Activated CD4-positive, CD25-positive, alpha-beta regulatory T cell treated with anti-CD3 and anti-CD28 coated beads, Interleukin-2, amount 50 U/mL, for 16 hours (primary cell): ENCODE data around the gene FAM184B.
"Not testable (repeated sequence)": the region's sequence is repeated elsewhere in the genome, so short reads cannot be mapped to it uniquely, and the experiment has no call there.

Experiments used
- DNase-seq: peaks from one replicate; pipeline ENCODE4 v3.0.0-alpha.2; 2020; ENCODE audit warnings: low read depth, low spot score

The FAM184B gene

DNA sequence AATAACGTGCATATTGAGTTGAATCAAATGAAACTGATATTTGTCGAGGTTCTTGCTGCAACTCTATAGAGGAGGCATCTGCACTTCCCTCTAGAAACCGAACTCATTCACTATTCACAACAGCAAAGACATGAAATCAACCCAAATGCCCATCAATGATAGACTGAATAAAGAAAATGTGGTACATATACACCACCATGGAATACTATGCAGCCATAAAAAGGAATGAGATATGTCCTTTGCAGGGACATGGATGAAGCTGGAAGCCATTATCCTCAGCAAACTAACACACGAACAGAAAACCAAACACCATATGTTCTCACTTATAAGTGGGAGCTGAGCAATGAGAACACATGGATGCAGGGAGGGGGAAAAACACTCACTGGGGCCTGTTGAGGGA lies 96.8 kb downstream of the FAM184B start:
- DNase-seq: not testable (repeated sequence)

DNA sequence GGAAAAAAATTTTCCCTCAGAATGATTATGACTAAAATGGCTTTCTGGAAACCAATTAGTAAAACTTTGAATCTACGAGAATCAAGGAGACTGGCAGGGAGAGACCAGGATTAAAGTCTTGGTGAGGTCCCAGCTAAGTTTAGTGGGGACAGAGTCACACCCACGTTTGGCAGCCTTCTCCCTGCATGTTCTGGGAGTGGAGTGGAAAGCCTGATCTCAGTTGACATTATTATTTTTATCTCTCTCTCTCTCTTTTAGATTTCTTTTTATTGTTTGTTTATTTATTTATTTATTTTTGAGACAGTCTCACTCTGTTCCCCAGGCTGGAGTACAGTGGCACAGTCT lies 99.2 kb downstream of the FAM184B start:
- no peak for DNase-seq

DNA sequence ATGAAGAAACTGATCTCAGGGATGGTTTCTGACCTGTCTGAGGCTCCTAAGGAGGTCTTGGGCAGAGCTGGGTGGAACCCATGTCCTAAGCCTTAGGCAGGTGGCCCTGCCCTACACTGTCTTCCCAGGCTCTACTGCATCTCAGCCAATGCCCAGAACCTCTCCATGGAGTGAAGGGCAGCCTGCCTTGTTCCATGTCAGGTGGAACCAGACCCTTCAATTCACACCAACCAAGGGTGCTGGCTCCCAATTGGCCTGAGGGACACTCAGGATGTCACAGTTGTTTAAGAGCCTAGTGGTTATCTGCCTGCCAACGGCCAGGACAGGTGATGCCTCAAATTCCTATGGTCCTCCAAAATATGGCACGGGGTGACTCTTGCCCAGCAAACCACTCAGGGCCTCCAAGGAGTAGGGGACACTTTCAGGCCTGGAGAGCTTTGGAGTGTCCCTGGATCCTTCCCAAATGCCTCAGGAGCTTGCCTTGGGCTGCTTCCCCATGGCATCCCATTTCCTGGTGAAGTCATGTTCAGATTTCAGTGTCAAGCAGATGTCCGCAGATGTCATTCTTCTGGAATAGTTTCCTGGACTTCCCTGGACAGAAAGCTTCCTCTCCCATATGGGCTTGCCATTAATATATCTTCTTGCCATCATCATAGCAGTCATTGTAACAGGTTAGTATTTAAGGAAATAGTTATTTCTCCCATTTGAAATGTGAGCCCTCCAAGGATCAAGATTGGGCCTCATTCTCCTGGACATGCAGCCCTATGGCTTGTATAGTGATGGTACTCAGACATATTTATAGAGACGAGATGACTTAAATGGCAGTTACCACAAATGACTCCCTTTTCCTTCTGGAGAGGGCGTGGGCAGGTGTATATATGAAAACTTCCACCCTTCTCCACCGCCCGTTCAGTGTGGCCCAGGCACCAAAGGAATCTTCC lies 99.9 kb downstream of the FAM184B start:
- DNase-seq: no peak

DNA sequence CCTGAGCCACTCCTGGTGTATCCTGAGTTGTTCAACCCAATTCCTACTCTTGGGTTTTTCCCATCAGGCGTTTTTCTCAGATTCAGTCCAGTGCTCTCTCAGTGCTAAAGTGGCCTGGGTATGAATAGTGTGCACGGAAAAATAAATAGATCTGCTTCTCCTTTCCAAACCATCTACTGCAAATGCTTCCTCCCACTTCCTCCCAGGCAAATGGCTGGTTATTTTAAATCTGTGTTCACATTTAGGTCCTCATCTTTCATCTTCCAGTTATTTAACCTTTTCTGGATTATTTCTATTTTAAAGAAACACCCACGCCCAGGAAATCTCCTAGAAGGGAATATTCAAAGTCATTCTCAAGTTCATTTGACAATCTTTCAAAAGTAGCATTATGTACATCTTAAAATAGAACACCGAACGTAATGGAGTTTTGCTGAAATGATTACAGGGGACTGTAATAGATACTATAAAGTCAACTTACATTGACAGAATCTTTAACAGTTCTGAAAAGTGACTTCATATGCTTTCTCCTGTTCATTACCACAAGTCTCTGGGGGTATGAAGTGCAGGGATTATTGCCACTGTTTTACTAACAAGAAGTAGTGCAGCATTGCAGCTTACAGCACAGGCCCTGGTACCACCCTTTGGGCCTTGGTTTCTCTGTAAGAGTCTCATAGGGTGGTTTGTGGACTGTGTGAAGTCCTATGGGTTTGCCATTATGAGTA lies 100.7 kb downstream of the FAM184B start:
- no peak for DNase-seq

DNA sequence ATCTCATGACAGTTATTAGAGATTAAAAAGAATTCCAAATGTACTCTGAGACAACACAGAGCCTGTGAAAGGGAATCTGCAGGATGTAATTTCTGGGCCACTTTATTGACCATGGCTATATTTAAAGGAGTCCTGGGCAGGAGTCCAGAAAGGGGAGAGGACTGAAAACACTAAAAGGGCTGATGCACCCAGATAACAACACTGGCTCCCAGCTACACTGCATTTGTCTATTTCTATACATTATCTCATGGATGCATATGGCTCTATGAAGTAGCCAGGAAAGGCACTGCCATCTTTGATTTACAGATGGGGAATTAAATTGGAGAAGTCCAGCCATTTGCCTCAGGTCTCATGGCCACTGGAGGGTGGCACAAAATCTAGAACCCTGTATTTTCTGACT lies 111.0 kb downstream of the FAM184B start:
- DNase-seq: no peak

DNA sequence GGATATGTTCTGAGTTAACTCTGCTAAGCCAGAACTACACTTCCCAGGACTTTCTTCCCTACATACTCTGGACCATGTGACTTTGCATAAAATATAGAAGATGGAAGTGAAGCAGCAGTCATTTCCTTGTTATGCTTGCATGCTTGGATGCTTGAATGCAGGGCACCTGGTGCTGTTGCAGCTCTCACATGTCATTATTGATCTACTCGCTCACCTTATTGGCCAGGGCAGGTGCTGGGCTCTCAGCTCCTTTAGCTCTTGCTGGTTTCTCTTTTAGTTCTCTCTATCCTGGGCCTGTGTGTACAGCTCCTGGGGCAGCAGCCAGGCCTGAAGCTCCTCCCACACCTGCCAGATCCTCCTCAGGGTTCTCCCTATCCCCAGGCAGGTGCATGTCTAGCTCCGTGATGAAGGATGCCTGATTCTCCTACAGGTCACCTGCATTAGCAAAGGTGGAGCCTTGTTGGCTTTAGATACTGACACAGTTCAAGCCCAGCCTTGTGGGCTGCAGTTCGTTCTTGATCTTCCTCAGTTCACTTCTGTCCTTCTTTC lies 113.7 kb downstream of the FAM184B start:
- no peak for DNase-seq

DNA sequence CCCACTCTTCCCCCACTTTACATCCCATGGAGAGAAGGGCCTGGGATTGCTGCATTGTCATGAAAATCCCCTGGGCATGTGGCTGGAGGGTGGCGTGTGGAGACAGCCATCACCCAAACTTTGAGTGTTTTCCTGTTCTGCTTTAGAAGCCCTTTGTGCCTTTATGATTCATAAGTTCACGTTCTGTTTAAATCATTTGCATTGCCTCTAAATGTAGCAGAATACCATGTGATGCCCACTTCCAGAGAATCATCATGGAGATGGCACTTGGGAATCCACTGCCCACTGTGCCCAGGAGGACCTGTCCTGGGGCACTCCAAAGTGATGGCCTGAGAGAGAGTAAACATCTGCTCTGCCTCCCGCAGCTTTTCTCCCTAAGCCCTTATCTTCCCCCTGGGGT lies 114.2 kb downstream of the FAM184B start:
- no peak for DNase-seq

DNA sequence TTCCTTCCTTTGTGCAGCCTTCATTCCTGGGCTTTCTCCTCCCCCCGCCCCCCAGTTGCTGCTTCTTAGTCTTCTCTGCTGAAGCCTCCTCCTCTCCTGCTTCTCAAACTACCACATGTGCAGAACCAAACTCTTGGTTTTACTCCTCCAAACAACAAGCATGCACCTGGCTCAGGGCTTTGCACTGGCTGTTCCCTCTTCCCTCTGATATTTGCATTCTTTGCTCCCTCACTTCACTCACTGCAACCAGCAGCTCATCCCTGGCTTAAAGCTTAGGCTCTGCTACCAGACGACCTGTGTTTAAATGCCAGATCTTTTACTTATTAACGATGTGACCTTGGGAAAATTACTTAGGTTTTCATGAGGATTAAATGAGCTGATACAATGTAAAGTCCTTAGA lies 115.6 kb downstream of the FAM184B start:
- no peak for DNase-seq

DNA sequence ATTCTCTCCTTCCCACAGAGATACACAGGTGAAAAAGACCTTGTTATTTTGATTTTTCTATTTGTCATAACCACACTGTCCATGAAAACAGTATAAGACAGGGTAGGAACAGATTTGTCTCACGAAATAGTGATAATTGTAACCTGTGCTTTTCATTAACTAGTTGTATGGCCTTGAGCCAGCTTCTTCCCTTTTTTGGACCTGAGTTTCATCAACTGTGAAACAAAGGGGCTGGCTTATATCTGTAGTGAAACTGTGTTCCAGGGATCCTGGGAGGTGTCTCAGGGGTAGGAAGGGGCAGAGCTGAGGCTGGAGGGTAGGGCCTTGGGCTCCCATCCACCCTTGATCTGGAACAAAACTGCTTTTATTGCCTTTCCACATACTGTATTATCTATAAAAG lies 116.1 kb downstream of the FAM184B start:
- DNase-seq: no peak

DNA sequence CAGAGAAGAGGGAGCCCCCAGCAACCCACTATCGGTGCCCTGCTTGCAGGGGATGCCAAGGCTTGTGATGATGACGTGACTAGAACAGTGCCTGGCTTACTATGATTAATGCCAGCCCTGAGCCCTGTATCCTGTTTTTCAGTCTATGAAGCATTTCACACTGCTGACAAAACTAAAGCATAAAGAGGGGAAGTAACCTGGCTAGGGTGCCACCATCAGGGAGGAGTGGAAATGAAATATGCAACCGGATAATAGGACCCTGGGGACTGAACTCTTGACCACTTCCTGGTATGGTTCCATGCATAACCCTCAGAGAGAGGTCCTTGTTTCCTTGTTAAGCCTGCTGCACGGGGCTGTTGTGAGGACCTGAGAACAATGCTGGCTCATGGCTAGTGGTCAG lies 116.7 kb downstream of the FAM184B start:
- DNase-seq: no peak

DNA sequence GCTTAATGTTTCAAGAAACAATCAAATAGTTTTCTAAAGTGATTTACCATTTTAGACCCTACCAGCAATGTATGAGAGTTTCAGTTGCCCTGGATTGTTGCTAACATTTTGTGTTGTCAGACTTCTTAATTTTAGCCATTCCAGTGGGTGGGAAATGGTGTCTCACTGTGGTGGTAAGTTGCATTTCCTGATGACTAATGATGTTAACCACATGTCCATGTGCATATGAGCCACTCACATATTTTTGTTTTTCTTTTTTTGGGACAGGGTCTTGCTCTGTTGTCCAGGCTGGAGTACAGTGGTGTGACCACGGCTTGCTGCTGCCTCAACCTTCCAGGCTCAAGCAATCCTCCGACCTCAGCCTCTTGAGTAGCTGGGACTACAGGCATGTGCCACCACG lies 118.7 kb downstream of the FAM184B start:
- no peak for DNase-seq

DNA sequence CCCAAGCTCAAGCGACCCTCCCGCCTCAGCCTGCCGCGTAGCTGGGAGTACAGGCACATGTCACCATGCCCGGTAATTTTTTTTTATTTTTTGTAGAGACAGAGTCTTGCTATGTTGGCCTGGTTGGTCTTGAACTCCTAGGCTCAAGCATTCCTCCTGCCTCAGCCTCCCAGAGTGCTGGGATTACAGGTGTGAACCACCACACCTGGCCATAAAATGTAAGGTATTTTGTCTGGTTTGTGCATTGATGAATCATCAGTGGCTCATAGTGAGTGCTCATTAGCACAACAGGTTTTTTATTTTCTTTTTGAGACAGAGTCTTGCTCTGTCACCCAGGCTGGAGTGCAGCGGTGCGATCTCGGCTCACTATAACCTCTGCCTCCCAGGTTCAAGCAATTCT lies 122.2 kb downstream of the FAM184B start:
- DNase-seq: not testable (repeated sequence)

DNA sequence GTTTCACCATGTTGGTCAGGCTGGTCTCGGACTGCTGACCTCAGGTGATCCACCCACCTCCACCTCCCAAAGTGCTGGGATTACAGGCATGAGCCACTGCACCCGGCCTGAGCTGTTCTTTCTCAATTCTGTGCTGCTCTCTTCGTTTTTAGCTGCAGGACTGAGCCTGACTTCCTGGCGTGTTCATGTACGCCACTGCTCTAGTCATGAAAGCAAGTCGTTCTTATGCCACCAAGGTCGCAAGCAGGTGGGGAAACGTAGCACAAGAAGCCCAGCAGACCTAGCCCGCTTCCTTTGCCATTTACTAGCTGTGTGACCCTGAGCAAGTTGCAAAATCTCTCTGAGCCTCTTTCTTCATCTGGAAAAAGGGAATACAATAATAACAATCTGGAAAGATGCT lies 123.6 kb downstream of the FAM184B start:
- DNase-seq: no peak

DNA sequence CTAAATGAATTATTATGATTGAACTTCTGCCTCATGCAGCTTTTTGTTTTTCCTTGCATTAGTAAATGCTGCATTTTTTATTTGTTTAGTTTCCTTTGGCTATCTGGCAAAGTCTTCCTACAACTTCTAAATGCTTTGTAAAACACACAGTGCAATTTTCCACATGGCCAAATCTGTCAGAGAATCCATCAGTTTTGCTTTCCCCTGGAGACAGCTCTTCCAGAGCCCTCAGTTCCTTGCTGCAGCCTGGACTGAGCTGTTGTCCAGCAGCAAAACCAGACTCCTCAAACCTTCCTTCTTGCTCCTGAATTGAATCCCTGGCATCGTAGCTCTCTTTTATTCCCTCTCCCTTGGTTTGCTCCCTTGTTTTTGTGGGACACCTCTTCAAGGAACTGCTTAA lies 124.3 kb downstream of the FAM184B start:
- DNase-seq: no peak

DNA sequence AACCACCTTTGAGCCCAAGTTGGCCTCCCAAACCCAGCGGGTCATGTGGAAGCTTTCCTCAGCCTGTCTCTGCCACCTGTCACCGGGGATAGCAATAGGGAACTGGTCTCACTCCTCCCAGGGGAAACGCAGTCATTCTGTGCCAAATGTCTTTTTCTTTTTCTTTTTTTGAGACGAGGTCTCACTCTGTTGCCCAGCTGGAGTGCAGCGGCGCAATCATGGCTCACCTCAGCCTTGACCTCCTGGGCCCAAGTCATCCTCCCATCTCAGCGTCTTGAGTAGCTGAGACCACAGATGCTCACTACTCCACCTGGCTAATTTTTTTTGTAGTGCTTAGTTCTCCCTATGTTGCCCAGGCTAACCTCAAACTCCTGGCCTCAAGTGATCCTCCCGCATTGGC lies 126.7 kb downstream of the FAM184B start:
- DNase-seq: no peak

DNA sequence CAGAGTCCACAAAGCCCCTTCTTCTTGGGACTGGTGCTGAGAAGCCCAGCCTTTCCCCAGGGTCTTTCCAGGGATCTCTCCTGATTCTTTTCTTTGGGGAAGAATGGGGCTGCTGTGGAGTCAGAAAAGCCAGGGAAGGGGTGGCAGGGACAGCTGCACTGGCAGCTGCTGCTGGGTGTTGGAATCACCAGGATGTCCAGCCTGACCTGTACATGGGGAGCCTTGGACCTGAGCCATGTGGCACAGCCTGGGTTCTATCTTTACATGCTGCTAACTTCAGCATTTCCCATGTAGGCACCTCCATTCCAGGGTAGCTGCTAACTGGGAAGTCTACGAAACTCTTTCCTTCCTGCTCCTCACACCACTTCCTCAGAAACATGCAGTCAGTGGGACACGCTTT lies 131.0 kb downstream of the FAM184B start:
- no peak for DNase-seq

DNA sequence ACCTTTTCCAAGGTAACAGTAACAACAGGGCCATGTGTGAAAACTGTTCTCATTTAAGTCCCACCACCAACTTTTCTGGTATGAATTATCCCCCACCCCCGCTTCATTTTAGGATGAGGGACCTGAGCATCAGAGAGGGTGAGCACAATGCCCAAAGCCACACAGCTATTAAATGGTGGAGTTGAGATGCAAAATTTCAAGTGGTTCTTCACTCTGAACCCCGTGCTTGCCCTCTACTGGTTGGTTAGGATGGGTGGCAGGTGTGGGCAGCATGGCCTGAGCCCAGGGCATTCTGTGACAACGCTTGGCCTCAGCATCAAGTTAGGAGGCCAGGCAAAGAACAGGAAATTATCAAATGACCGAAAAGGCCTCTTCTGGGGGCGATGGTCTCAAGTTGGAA lies 133.5 kb downstream of the FAM184B start:
- DNase-seq: no peak

DNA sequence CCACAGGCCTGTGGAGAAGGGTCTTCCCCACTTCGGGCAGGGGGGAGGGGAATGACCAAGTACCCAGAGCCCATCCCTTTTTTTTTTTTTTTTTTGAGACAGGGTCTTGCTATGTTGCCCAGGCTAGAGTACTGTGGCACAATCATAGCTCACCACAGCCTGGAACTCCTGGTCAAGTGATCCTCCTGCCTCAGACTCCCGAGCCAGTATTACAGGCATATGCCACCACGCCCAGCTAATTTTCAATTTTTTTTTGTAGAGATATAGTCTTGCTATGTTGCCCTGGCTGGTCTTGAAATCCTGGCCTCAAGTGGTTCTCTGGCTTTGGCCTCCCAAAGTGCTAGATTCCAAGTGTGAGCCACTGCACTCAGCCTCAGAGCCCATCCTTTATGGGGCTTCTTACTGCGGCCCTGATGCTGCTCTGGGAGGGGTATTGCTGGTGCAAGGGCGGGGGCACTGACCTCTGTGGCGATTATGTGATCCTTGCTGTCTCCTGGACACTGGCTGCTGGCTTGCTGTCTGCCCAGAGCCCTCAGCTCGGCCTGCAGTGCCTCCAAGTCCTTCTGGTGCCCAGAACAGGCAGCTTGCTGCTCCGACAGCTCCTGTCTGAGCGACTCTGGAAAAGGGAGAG lies 134.1 kb downstream of the FAM184B start:
- DNase-seq: no peak

DNA sequence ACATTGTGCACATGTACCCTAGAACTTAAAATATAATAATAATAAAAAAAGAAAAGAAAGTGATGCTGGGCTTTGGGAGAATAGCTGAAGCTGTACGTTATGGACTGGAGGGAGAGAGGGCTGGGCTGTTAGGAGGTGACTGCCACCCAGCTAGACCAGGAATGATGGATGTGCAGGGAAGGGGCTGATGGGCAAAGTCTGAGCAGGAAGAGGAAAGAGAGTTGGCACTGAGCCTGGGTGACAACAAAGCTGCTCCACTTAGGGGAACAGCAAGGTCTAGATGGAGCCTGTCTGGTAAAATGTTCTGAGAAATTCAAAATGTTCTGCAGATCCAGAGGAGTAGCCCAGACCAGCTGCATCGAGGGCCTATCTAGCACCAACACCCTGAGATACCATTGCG lies 134.7 kb downstream of the FAM184B start:
- no peak for DNase-seq

DNA sequence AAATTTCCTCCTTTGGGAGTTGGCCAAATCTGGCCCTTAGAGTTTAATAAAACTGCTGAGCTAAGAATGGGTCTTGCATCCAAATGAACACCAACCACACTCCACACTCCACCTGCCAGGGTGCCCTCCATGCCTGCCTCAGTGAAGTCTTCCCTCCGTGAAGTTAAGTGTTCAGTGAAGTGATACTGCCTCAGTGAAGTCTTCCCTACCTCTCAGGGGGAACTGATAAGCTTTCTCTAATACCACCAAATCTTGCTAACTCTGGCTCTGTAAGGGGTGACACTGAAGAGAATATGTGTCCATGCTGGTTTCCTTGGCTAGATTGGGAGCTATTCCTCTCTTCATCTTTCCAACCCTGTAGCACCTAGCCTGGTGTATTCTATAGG lies 139.0 kb downstream of the FAM184B start:
- no peak for DNase-seq

DNA sequence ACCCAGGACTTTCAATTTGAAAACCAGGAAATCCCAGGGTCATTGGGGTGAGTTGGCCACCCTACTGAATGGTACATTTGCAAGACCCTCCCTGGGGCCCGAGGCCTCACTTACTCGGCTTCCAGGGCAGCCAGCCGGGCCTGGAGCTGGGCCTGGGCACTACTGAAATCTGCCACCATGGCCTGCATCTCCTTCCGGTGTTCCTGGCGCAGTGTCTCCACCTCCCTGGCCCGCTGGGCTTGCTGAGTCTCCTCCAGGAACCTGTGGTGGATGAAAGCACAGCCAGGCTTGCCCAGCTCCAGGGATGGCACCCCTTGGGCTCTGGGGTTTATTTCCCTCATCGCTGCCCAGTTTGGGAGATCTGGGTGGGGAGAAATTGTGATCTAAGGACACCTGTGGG lies 142.3 kb downstream of the FAM184B start:
- DNase-seq: no peak
